Chondrocyte (in vitro differentiated cells): ENCODE results near the gene VASN. TPM values are rescaled to one million over a fixed set of nuclear protein-coding genes. Genes with fewer than 3 reads are reported as not detected.

ENCODE experiments used
- DNase-seq: peaks from one replicate; pipeline ENCODE4 v3.0.0; 2021; ENCODE audit warnings: mixed read lengths, low spot score
- H3K27ac Mint-ChIP-seq: one replicate; pipeline ENCODE4 v1.8.0; 2021; ENCODE audit warnings: mild to moderate bottlenecking, moderate library complexity, mixed read lengths; ENCODE audit not compliant: unreplicated experiment
- H3K27me3 Mint-ChIP-seq: 2 replicates; pipeline ENCODE4 v1.8.0; 2021; ENCODE audit warnings: low read depth, mixed read lengths
- H3K36me3 Mint-ChIP-seq: 2 replicates; pipeline ENCODE4 v1.8.0; 2021; ENCODE audit warnings: low read depth, mixed read lengths
- H3K4me1 Mint-ChIP-seq: 2 replicates; pipeline ENCODE4 v1.8.0; 2021; ENCODE audit warnings: low read depth, mild to moderate bottlenecking, mixed read lengths
- H3K4me3 Mint-ChIP-seq: one replicate; pipeline ENCODE4 v1.8.0; 2021; ENCODE audit warnings: mild to moderate bottlenecking, moderate library complexity, mixed read lengths; ENCODE audit not compliant: unreplicated experiment
- H3K9me3 Mint-ChIP-seq: 2 replicates; pipeline ENCODE4 v1.8.0; 2021; ENCODE audit warnings: low read depth, mixed read lengths
- CTCF ChIP-seq: fragments of 200-600 bp; sonication (generic); IDR thresholded peaks from 2 replicates; pipeline ENCODE4 v1.5.0; 2021; ENCODE audit warnings: antibody characterized with exemption, mild to moderate bottlenecking, moderate library complexity
- total RNA-seq: library from RNA; stranded (reverse); gene quantifications from 3 replicates; pipeline ENCODE4 v1.2.1, GENCODE V29; 2021

Gene VASN
- total RNA-seq, 1 donor from 2014 or later = 82.0 TPM

DNA sequence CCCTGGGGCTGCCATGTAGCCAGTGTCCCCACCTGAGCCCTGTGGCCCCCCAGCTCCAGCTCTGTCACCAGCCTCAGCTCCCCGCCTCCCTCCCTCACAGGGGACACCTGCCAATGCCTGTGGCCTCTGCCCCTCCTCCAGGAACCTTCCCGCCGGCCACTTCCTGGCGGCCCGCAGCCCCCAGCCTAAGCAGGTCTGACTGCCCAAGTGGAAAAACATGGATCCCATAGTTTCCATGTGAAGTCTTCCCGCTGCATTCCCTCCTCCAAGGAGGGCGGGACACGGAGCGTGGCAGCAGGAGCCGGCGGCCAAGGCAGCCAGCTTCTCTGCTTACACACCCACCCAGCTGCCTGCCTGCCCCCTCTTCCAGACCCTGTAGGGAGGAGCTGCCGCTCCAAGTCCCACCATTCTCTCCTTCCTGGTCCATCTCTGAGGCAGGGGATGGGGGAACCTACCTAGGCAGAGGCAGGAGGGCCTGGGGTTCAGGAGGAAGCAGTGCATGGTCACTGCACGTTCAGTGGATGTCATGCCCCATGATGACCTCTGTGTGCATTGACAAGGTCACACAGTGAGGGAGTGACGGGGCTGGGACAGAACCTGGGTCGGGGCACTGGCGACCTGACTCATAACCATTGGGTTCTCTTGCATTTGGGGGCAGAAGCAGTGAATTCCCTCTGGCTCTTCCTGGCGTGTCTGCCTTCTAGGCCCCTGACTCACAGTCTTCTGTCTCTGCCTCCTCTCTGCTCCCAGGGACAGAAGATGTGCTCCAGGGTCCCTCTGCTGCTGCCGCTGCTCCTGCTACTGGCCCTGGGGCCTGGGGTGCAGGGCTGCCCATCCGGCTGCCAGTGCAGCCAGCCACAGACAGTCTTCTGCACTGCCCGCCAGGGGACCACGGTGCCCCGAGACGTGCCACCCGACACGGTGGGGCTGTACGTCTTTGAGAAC is 8.7 kb downstream of the VASN start:
- no peak for TF ChIP-seq CTCF
- H3K27me3 Mint-ChIP-seq = no peaks in the 10 kb centered on the region
- peak overlapping the region; percentile 89 for H3K27ac Mint-ChIP-seq
- no peaks in the 10 kb centered on the region for H3K9me3 Mint-ChIP-seq
- peak overlapping the region; percentile 28 for H3K4me3 Mint-ChIP-seq
- DNase-seq = no peak
- H3K36me3 Mint-ChIP-seq = peaks cover 5% of the 10 kb centered on the region
- H3K4me1 Mint-ChIP-seq = peaks cover 76% of the 10 kb centered on the region

DNA sequence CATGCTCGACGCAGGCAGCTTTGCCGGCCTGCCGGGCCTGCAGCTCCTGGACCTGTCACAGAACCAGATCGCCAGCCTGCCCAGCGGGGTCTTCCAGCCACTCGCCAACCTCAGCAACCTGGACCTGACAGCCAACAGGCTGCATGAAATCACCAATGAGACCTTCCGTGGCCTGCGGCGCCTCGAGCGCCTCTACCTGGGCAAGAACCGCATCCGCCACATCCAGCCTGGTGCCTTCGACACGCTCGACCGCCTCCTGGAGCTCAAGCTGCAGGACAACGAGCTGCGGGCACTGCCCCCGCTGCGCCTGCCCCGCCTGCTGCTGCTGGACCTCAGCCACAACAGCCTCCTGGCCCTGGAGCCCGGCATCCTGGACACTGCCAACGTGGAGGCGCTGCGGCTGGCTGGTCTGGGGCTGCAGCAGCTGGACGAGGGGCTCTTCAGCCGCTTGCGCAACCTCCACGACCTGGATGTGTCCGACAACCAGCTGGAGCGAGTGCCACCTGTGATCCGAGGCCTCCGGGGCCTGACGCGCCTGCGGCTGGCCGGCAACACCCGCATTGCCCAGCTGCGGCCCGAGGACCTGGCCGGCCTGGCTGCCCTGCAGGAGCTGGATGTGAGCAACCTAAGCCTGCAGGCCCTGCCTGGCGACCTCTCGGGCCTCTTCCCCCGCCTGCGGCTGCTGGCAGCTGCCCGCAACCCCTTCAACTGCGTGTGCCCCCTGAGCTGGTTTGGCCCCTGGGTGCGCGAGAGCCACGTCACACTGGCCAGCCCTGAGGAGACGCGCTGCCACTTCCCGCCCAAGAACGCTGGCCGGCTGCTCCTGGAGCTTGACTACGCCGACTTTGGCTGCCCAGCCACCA is 9.7 kb downstream of the VASN start:
- Mint-ChIP-seq H3K9me3 (no peaks in the 10 kb centered on the region), H3K27ac (no peak overlapping the region), H3K27me3 (no peaks in the 10 kb centered on the region), H3K4me3 (no peak overlapping the region), H3K36me3 (peaks cover 3% of the 10 kb centered on the region), H3K4me1 (peaks cover 76% of the 10 kb centered on the region)
- DNase-seq = no peak
- no peak for TF ChIP-seq CTCF

GRCh38 chr16:4381935-4382794 is 10.5 kb downstream of the VASN start:
- H3K4me3 Mint-ChIP-seq = no peak overlapping the region
- H3K27me3 Mint-ChIP-seq = no peaks in the 10 kb centered on the region
- TF ChIP-seq CTCF = no peak
- no peak for DNase-seq
- no peaks in the 10 kb centered on the region for H3K9me3 Mint-ChIP-seq
- H3K4me1 Mint-ChIP-seq = peaks cover 76% of the 10 kb centered on the region
- H3K36me3 Mint-ChIP-seq = peaks cover 3% of the 10 kb centered on the region
- H3K27ac Mint-ChIP-seq = peak overlapping the region; percentile 12

DNA sequence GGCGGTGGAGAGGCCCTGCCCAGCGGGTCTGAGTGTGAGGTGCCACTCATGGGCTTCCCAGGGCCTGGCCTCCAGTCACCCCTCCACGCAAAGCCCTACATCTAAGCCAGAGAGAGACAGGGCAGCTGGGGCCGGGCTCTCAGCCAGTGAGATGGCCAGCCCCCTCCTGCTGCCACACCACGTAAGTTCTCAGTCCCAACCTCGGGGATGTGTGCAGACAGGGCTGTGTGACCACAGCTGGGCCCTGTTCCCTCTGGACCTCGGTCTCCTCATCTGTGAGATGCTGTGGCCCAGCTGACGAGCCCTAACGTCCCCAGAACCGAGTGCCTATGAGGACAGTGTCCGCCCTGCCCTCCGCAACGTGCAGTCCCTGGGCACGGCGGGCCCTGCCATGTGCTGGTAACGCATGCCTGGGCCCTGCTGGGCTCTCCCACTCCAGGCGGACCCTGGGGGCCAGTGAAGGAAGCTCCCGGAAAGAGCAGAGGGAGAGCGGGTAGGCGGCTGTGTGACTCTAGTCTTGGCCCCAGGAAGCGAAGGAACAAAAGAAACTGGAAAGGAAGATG is 11.2 kb downstream of the VASN start:
- peaks cover 75% of the 10 kb centered on the region for H3K4me1 Mint-ChIP-seq
- no peak for TF ChIP-seq CTCF
- H3K36me3 Mint-ChIP-seq = peaks cover 1% of the 10 kb centered on the region
- no peaks in the 10 kb centered on the region for H3K27me3 Mint-ChIP-seq
- peak overlapping the region; percentile 12 for H3K27ac Mint-ChIP-seq
- no peak overlapping the region for H3K4me3 Mint-ChIP-seq
- H3K9me3 Mint-ChIP-seq = no peaks in the 10 kb centered on the region
- no peak for DNase-seq
